ENCODE results near the gene CCDC66. TPM values are rescaled to one million over a fixed set of nuclear protein-coding genes. Genes with fewer than 3 reads are reported as not detected.

Gene CCDC66
- total and polyA plus RNA-seq, 2 of the 8 experiments (the other 6 are each of a cell fraction or from before 2014, with no cell fraction given), result 9.6 to 29.3 TPM

DNA sequence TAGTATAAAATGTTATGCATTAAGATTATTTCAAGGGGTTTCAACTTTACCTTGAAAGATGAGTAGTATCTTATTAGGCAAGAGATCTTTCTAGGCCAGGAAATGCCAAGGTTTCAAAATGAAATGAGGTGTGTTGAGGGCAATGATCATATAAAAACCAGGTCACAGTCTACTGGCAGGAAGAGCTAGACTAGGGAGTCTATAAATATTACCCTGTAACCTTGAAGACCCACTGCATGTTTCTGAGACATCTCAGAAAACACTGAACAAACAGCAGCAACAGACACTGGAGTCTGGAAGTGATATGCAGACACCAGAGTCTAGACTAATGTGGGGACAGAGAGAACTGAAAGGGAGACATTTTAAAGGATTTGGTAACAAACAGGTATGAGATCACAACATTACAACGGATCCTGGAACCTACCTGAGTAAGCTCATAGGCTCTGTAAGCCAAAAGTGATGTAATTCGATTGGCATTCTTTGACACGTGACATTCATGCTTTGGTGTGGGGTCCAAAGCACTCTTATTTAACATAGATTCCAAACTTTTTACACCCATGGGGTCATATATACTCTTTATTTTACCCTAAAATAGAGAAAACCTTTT lies 111.1 kb downstream of the CCDC66 start (continued):
- no peak for TF ChIP-seq EZH2 (IDR thresholded peaks at IDR 0.05; ENCODE audit: low read depth, low read length, severe bottlenecking)
- TF ChIP-seq BACH1 (IDR thresholded peaks at IDR 0.05; ENCODE audit: low read length), result no peak
- TF ChIP-seq TEAD4 (IDR thresholded peaks at IDR 0.05; ENCODE audit: low read depth, low read length), result no peak

Other genes with a start within 250 kb of the CCDC66 start
- gene ERC2, start 88.7 kb upstream of the CCDC66 start, total RNA-seq (2021; fragmentation: NEBNext Ultra II Directional; extraction: Animal tissue kit (Norgen Biotek cat#: 25700)), result 20.9 and 22.8 TPM in 2 replicates
- 7.9 and 16.4 TPM in 2 replicates for gene ERC2, start 88.7 kb upstream of the CCDC66 start, polyA plus RNA-seq (2011; rRNA removed)
- 40.1 and 45.5 TPM in 2 replicates for gene TASOR, start 126.1 kb downstream of the CCDC66 start, total RNA-seq (2021; fragmentation: NEBNext Ultra II Directional; extraction: Animal tissue kit (Norgen Biotek cat#: 25700))
- 7.8 and 12.2 TPM in 2 replicates for gene TASOR, start 126.1 kb downstream of the CCDC66 start, polyA plus RNA-seq (2011; rRNA removed)
- gene ARHGEF3, start 244.8 kb downstream of the CCDC66 start, total RNA-seq (2021; fragmentation: NEBNext Ultra II Directional; extraction: Animal tissue kit (Norgen Biotek cat#: 25700)), result 6.0 and 7.7 TPM in 2 replicates
- 2.8 and 4.1 TPM in 2 replicates for gene ARHGEF3, start 244.8 kb downstream of the CCDC66 start, polyA plus RNA-seq (2011; rRNA removed)